Caco-2 (cell line): ENCODE measurements around the gene DPH2. TPM values are rescaled to one million over a fixed set of nuclear protein-coding genes. Genes with fewer than 3 reads are reported as not detected.

ENCODE experiments used
- BruUV-seq: library from RNA; stranded (reverse); fragments of 400-500 nt; replicated peaks from 2 replicates; lab custom pipeline; 2021; lab: Mats Ljungman, UMichigan
- CTCF ChIA-PET: fragments of 300-600 bp; sonication (Branson Sonifier 250); formaldehyde crosslinking; loops from one replicate; lab custom pipeline; 2022; ENCODE audit warnings: antibody characterized with exemption; lab: Charles Lee
- POLR2A ChIA-PET: fragments of 300-600 bp; sonication (Branson Sonifier 250); formaldehyde crosslinking; loops from one replicate; lab custom pipeline; 2022; ENCODE audit warnings: antibody characterized with exemption; lab: Charles Lee
- DNase-seq, 2 experiments: peaks; one replicate each; pipeline versions ENCODE4 v3.0.0 to v3.0.0-alpha.2; 2020 to 2022
- H3K27me3 ChIP-seq: replicated peaks from 2 replicates; pipeline ENCODE4 v1.6.0; 2011; ENCODE audit warnings: low read length; ENCODE audit not compliant: control insufficient read depth, insufficient read depth
- H3K36me3 ChIP-seq: 2 replicates; pipeline ENCODE4 v1.5.1; 2011; ENCODE audit warnings: low read length; ENCODE audit not compliant: control insufficient read depth, insufficient read depth
- H3K4me1 ChIP-seq: fragments of 250-450 bp; sonication (Bioruptor Pico); 2 replicates; pipeline ENCODE4 v1.5.1; 2020; ENCODE audit warnings: mild to moderate bottlenecking
- H3K4me3 ChIP-seq: 2 replicates; pipeline ENCODE4 v1.5.1; 2011; ENCODE audit warnings: low read depth, mild to moderate bottlenecking, control low read depth, low read length
- H3K9me3 ChIP-seq: fragments of 250-450 bp; sonication (Bioruptor Pico); 2 replicates; pipeline ENCODE4 v1.5.1; 2020; ENCODE audit warnings: mild to moderate bottlenecking, moderate library complexity
- H3K27ac Mint-ChIP-seq: one replicate; pipeline ENCODE4 v1.8.0; 2022; ENCODE audit warnings: mixed read lengths; ENCODE audit not compliant: unreplicated experiment
- H3K27me3 Mint-ChIP-seq: one replicate; pipeline ENCODE4 v1.8.0; 2022; ENCODE audit warnings: mixed read lengths; ENCODE audit not compliant: insufficient read depth, unreplicated experiment
- H3K36me3 Mint-ChIP-seq: one replicate; pipeline ENCODE4 v1.8.0; 2022; ENCODE audit warnings: mild to moderate bottlenecking, mixed read lengths; ENCODE audit not compliant: insufficient read depth, unreplicated experiment
- H3K4me1 Mint-ChIP-seq: one replicate; pipeline ENCODE4 v1.8.0; 2022; ENCODE audit warnings: low read depth, mixed read lengths; ENCODE audit not compliant: unreplicated experiment
- H3K4me3 Mint-ChIP-seq: one replicate; pipeline ENCODE4 v1.8.0; 2022; ENCODE audit warnings: mild to moderate bottlenecking, moderate library complexity, mixed read lengths; ENCODE audit not compliant: unreplicated experiment
- H3K9me3 Mint-ChIP-seq: one replicate; pipeline ENCODE4 v1.8.0; 2022; ENCODE audit warnings: mixed read lengths; ENCODE audit not compliant: unreplicated experiment
- intact Hi-C: fragments of 100-400 bp; cut with micrococcal nuclease; formaldehyde crosslinking; loops from one replicate; pipeline ENCODE4 v1.10.0; 2022; ENCODE audit not compliant: unreplicated experiment
- total RNA-seq: library from RNA; stranded (reverse); gene quantifications from 2 replicates; pipeline ENCODE4 v1.2.3, GENCODE V29; 2022
- TF ChIP-seq, protein P1 (sequence below), 2 experiments: fragments of 200-600 bp in 1 of 2; IDR thresholded peaks; 1 replicate in 1 of 2; 2 replicates in 1 of 2; pipeline versions ENCODE4 v1.5.1 to v1.8.0; 2011 to 2022; ENCODE audit warnings: antibody characterized with exemption in 1 of 2, control low read depth in 1 of 2, inconsistent platforms in 1 of 2, low read depth in 1 of 2, low read length in 1 of 2, mild to moderate bottlenecking in 1 of 2, moderate library complexity in 1 of 2; ENCODE audit not compliant: insufficient read depth in 1 of 2, severe bottlenecking in 1 of 2, unreplicated experiment in 1 of 2

Gene DPH2
- total RNA-seq, 1 experiment from 2014 or later = 29.0 TPM

GRCh38 chr1:43976045-43976444, 6.2 kb downstream of the DPH2 start:
- ChIA-PET POLR2A (interaction anchor here (0.8 kb wide), 1 partner anchor 618 kb away, joined by 9 read pairs; no protein-coding TSS in a partner anchor), CTCF (no interaction called here)
- Histone ChIP-seq H3K4me3 (peak overlapping the region; percentile 96), H3K36me3 (peaks cover 4% of the 10 kb centered on the region), H3K9me3 (no peaks in the 10 kb centered on the region), H3K4me1 (peaks cover 21% of the 10 kb centered on the region), H3K27me3 (no peaks in the 10 kb centered on the region)
- no TSS peak for BruUV-seq
- H3K27me3 Mint-ChIP-seq = no peaks in the 10 kb centered on the region
- peaks cover 24% of the 10 kb centered on the region for H3K4me1 Mint-ChIP-seq
- H3K36me3 Mint-ChIP-seq = peaks cover 45% of the 10 kb centered on the region
- H3K4me3 Mint-ChIP-seq = peak overlapping the region; percentile 91
- peak overlapping the region; percentile 88 for H3K27ac Mint-ChIP-seq
- intact Hi-C loops = no loop called here
- TF ChIP-seq, protein P1, sequence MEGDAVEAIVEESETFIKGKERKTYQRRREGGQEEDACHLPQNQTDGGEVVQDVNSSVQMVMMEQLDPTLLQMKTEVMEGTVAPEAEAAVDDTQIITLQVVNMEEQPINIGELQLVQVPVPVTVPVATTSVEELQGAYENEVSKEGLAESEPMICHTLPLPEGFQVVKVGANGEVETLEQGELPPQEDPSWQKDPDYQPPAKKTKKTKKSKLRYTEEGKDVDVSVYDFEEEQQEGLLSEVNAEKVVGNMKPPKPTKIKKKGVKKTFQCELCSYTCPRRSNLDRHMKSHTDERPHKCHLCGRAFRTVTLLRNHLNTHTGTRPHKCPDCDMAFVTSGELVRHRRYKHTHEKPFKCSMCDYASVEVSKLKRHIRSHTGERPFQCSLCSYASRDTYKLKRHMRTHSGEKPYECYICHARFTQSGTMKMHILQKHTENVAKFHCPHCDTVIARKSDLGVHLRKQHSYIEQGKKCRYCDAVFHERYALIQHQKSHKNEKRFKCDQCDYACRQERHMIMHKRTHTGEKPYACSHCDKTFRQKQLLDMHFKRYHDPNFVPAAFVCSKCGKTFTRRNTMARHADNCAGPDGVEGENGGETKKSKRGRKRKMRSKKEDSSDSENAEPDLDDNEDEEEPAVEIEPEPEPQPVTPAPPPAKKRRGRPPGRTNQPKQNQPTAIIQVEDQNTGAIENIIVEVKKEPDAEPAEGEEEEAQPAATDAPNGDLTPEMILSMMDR (IDR thresholded peaks at IDR 0.05; ENCODE audit: insufficient read depth in 1 of 2, low read depth in 1 of 2, low read length in 1 of 2, severe bottlenecking in 1 of 2, unreplicated experiment in 1 of 2) = no peak
- H3K9me3 Mint-ChIP-seq = no peaks in the 10 kb centered on the region
- DNase-seq = no peak

- Histone ChIP-seq H3K4me1 (peaks cover 21% of the 10 kb centered on the region), H3K36me3 (peaks cover 4% of the 10 kb centered on the region), H3K4me3 (no peak overlapping the region), H3K27me3 (no peaks in the 10 kb centered on the region), H3K9me3 (no peaks in the 10 kb centered on the region)
- no peaks in the 10 kb centered on the region for H3K9me3 Mint-ChIP-seq
- peaks cover 45% of the 10 kb centered on the region for H3K36me3 Mint-ChIP-seq
- TF ChIP-seq, protein P1 (IDR thresholded peaks at IDR 0.05; ENCODE audit: insufficient read depth in 1 of 2, low read depth in 1 of 2, low read length in 1 of 2, severe bottlenecking in 1 of 2, unreplicated experiment in 1 of 2) = no peak
- H3K4me1 Mint-ChIP-seq = peaks cover 24% of the 10 kb centered on the region
- CTCF ChIA-PET = interaction anchor here (1.0 kb wide), 1 partner anchor 15 kb away, joined by 3 read pairs; no protein-coding TSS in a partner anchor
- POLR2A ChIA-PET = no interaction called here
- peak overlapping the region; percentile 91 for H3K4me3 Mint-ChIP-seq
- intact Hi-C loops = no loop called here
- BruUV-seq = no TSS peak
- no peak overlapping the region for H3K27ac Mint-ChIP-seq
- H3K27me3 Mint-ChIP-seq = no peaks in the 10 kb centered on the region
- DNase-seq = no peak
Observed at GRCh38 chr1:43976890-43977289, 7.1 kb downstream of the DPH2 start.

GRCh38 chr1:43977376-43978263, 7.8 kb downstream of the DPH2 start:
- POLR2A ChIA-PET = no interaction called here
- H3K9me3 ChIP-seq = no peaks in the 10 kb centered on the region
- H3K4me3 ChIP-seq = no peak overlapping the region; the same call in 1 of the 2 replicates
- DNase-seq = no peak
- CTCF ChIA-PET = interaction anchor here (1.0 kb wide), 1 partner anchor 14 kb away, joined by 3 read pairs; no protein-coding TSS in a partner anchor
- Mint-ChIP-seq H3K4me3 (peak overlapping the region; percentile 91), H3K4me1 (peaks cover 24% of the 10 kb centered on the region), H3K27me3 (no peaks in the 10 kb centered on the region), H3K27ac (no peak overlapping the region), H3K36me3 (peaks cover 45% of the 10 kb centered on the region), H3K9me3 (no peaks in the 10 kb centered on the region)
- no TSS peak for BruUV-seq
- peaks cover 3% of the 10 kb centered on the region for H3K36me3 ChIP-seq
- TF ChIP-seq, protein P1 (IDR thresholded peaks at IDR 0.05; ENCODE audit: insufficient read depth in 1 of 2, low read depth in 1 of 2, low read length in 1 of 2, severe bottlenecking in 1 of 2, unreplicated experiment in 1 of 2) = no peak
- intact Hi-C loops = no loop called here
- peaks cover 21% of the 10 kb centered on the region for H3K4me1 ChIP-seq
- H3K27me3 ChIP-seq = no peaks in the 10 kb centered on the region
